Measurements from ENCODE around the gene DACH1.

The DACH1 gene

DNA sequence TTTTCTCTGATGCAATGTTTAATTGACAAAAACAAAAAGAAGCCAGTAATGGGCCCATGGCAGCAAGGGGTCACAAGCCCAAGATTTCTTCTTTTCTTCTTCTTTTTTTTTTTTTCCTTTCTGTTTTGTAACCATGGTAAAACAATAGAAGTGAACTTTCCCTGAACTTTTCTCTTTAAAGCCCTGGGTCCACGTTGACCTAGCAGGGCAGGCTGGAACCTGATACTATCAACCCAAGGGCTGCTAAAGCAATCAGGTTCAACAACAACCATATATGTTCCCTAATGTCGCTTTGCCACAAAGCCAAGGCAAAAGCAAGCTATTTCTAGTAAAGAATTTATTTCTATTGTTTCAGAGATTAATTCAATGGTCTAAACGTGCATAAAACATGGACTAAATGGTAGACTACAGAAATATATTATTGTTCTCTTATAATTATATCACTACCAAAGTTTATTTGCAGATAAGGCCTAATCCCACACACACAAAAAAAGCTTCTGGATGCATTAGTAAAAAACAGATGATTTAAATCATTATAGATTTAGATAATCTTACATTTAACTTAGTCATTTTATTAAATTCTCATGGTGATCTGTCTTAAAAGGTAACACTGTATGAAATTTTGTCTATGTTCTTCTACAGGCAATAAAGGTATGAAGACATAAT, 153.9 kb downstream of the DACH1 start:
- H3K4me1 ChIP-seq (ENCODE audit: control insufficient read depth in 1 of 2, insufficient read depth in 2 of 2, low read length in 2 of 2), result no peaks in the 10 kb centered on the region
- H2BK12ac ChIP-seq (ENCODE audit: low read length), result no peak overlapping the region
- H3K4ac ChIP-seq (ENCODE audit: low read depth, low read length), result no peak overlapping the region
- H2AK5ac ChIP-seq (ENCODE audit: low read length), result no peak overlapping the region
- no peak overlapping the region for H3K27ac ChIP-seq (ENCODE audit: low read depth, low read length)
- H4K8ac ChIP-seq (ENCODE audit: low read depth, low read length), result no peak overlapping the region
- H4K12ac ChIP-seq (ENCODE audit: low read depth, low read length), result no peak overlapping the region
- no peaks in the 10 kb centered on the region for H3K79me1 ChIP-seq (ENCODE audit: low read length)
- no peak overlapping the region for H3K18ac ChIP-seq (ENCODE audit: low read length)
- no peaks in the 10 kb centered on the region for H3K79me2 ChIP-seq (ENCODE audit: control insufficient read depth, insufficient read depth, low read length, poor library complexity)
- WGBS (ENCODE audit: extremely low coverage, insufficient coverage, insufficient read length), result no CpG with 5 or more reads among the region's 3 CpGs
- H3K36me3 ChIP-seq (ENCODE audit: control insufficient read depth in 1 of 2, insufficient read depth in 2 of 2, low read length in 2 of 2), result no peaks in the 10 kb centered on the region
- no peak overlapping the region for H2BK120ac ChIP-seq (ENCODE audit: insufficient read depth, low read length, poor library complexity)
- H3K9ac ChIP-seq (ENCODE audit: low read length), result no peak overlapping the region
- no peak overlapping the region for H4K91ac ChIP-seq (ENCODE audit: low read depth, low read length)
- H3K4me2 ChIP-seq (ENCODE audit: low read length), result no peak overlapping the region
- H2BK5ac ChIP-seq (ENCODE audit: low read depth, low read length, poor library complexity), result no peak overlapping the region
- H3K9me3 ChIP-seq (ENCODE audit: insufficient read depth, low read depth, low read length), result no peaks in the 10 kb centered on the region
- no peak overlapping the region for H2AFZ ChIP-seq (ENCODE audit: insufficient read depth, low read length, poor library complexity)
- no peak overlapping the region for H3K14ac ChIP-seq (ENCODE audit: low read length)
- no peak overlapping the region for H3K23ac ChIP-seq (ENCODE audit: low read length)
- peak; percentile 7 to 26 for DNase-seq
- H3K27me3 ChIP-seq (ENCODE audit: insufficient read depth, low read length), result no peaks in the 10 kb centered on the region
- no peak overlapping the region for H3K4me3 ChIP-seq (ENCODE audit: low read depth, low read length)

DNA sequence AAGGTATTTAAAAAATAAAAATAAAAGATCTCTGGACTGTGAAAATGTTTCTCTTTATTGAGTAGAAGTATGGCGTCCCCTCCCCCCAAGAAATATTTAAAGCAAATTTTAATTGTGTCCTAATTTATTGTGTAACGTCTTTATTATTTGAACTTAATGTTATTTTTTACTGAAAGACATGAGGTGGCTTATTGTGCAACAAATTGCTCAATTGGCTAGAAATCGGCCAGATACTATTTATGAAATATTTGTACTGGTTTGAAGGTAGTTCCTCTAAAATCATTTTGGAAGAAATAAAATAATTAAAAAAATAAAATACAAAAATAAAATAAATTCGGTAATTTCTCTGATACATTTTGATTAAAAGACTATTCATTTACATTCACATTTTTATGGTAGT, 162.3 kb downstream of the DACH1 start:
- Histone ChIP-seq H3K4me2 (ENCODE audit: low read length) (no peak overlapping the region), H3K18ac (ENCODE audit: low read length) (no peak overlapping the region), H2AK5ac (ENCODE audit: low read length) (no peak overlapping the region), H2BK120ac (ENCODE audit: insufficient read depth, low read length, poor library complexity) (no peak overlapping the region), H3K4me3 (ENCODE audit: low read depth, low read length) (no peak overlapping the region), H3K4ac (ENCODE audit: low read depth, low read length) (no peak overlapping the region), H4K12ac (ENCODE audit: low read depth, low read length) (no peak overlapping the region), H3K79me1 (ENCODE audit: low read length) (no peaks in the 10 kb centered on the region), H3K9me3 (ENCODE audit: insufficient read depth, low read depth, low read length) (no peaks in the 10 kb centered on the region), H3K9ac (ENCODE audit: low read length) (no peak overlapping the region), H3K27me3 (ENCODE audit: insufficient read depth, low read length) (no peaks in the 10 kb centered on the region), H3K14ac (ENCODE audit: low read length) (no peak overlapping the region), H2AFZ (ENCODE audit: insufficient read depth, low read length, poor library complexity) (no peak overlapping the region), H3K79me2 (ENCODE audit: control insufficient read depth, insufficient read depth, low read length, poor library complexity) (no peaks in the 10 kb centered on the region), H3K4me1 (ENCODE audit: control insufficient read depth in 1 of 2, insufficient read depth in 2 of 2, low read length in 2 of 2) (no peaks in the 10 kb centered on the region), H2BK12ac (ENCODE audit: low read length) (no peak overlapping the region), H3K36me3 (ENCODE audit: control insufficient read depth in 1 of 2, insufficient read depth in 2 of 2, low read length in 2 of 2) (no peaks in the 10 kb centered on the region), H4K91ac (ENCODE audit: low read depth, low read length) (no peak overlapping the region), H3K23ac (ENCODE audit: low read length) (no peak overlapping the region), H4K8ac (ENCODE audit: low read depth, low read length) (no peak overlapping the region), H3K27ac (ENCODE audit: low read depth, low read length) (no peak overlapping the region), H2BK5ac (ENCODE audit: low read depth, low read length, poor library complexity) (no peak overlapping the region)
- DNase-seq, result no peak
- no CpG with 5 or more reads among the region's 4 CpGs for WGBS (ENCODE audit: extremely low coverage, insufficient coverage, insufficient read length)

DNA sequence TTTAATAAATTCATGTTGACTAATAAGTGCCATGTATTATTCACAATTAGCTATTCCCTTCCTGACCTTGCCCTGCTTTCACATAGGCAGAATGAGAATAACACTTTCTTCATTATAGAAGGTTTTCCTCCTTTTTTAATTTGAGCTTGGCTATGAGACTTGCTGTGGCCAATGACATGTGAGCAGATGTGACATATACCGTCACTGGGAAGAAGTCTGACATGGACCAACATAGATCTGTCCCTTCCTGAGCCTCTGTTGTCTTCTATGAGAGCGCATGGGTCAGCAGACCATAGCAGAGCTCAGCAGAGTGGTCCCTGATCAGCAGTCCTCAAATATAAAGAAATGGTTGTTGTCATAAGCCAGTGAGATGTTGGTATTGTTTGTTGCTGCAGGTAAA, 163.9 kb downstream of the DACH1 start:
- no CpG with 5 or more reads among the region's 2 CpGs for WGBS (ENCODE audit: extremely low coverage, insufficient coverage, insufficient read length)

DNA sequence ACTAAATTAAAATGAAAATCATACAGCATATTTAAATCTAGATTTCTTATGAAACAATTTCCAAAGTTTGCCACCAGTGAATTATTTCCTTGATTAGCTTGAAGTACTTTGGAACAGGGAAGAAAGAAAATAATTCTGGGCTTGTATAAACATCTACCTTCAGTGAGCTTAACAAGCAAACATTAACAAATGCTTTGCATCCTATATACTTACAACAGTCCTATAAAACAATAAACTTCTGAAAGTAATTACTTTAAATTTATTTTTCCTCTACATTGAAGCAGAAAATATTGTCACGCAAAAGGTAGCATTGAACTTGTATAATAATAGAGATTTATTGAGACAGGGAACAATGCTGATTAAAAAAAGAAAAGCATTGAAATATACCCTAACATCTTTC, 164.8 kb downstream of the DACH1 start:
- Histone ChIP-seq H4K8ac (ENCODE audit: low read depth, low read length) (no peak overlapping the region), H2BK5ac (ENCODE audit: low read depth, low read length, poor library complexity) (no peak overlapping the region), H3K9ac (ENCODE audit: low read length) (no peak overlapping the region), H3K4me1 (ENCODE audit: control insufficient read depth in 1 of 2, insufficient read depth in 2 of 2, low read length in 2 of 2) (no peaks in the 10 kb centered on the region), H2BK120ac (ENCODE audit: insufficient read depth, low read length, poor library complexity) (no peak overlapping the region), H3K9me3 (ENCODE audit: insufficient read depth, low read depth, low read length) (no peaks in the 10 kb centered on the region), H3K79me2 (ENCODE audit: control insufficient read depth, insufficient read depth, low read length, poor library complexity) (no peaks in the 10 kb centered on the region), H3K4ac (ENCODE audit: low read depth, low read length) (no peak overlapping the region), H2BK12ac (ENCODE audit: low read length) (no peak overlapping the region), H4K12ac (ENCODE audit: low read depth, low read length) (no peak overlapping the region), H3K36me3 (ENCODE audit: control insufficient read depth in 1 of 2, insufficient read depth in 2 of 2, low read length in 2 of 2) (no peaks in the 10 kb centered on the region), H3K23ac (ENCODE audit: low read length) (no peak overlapping the region), H2AFZ (ENCODE audit: insufficient read depth, low read length, poor library complexity) (no peak overlapping the region), H3K27ac (ENCODE audit: low read depth, low read length) (no peak overlapping the region), H3K14ac (ENCODE audit: low read length) (no peak overlapping the region), H3K4me3 (ENCODE audit: low read depth, low read length) (no peak overlapping the region), H3K4me2 (ENCODE audit: low read length) (no peak overlapping the region), H3K79me1 (ENCODE audit: low read length) (no peaks in the 10 kb centered on the region), H2AK5ac (ENCODE audit: low read length) (no peak overlapping the region), H3K18ac (ENCODE audit: low read length) (no peak overlapping the region), H4K91ac (ENCODE audit: low read depth, low read length) (no peak overlapping the region), H3K27me3 (ENCODE audit: insufficient read depth, low read length) (no peaks in the 10 kb centered on the region)
- no peak for DNase-seq
- no CpG with 5 or more reads among the region's 1 CpG for WGBS (ENCODE audit: extremely low coverage, insufficient coverage, insufficient read length)

More for the DNA sequence above, 163.9 kb downstream of the DACH1 start:
- no peaks in the 10 kb centered on the region for H3K9me3 ChIP-seq (ENCODE audit: insufficient read depth, low read depth, low read length)
- H2BK5ac ChIP-seq (ENCODE audit: low read depth, low read length, poor library complexity), result no peak overlapping the region
- H3K27me3 ChIP-seq (ENCODE audit: insufficient read depth, low read length), result no peaks in the 10 kb centered on the region
- no peak overlapping the region for H2AK5ac ChIP-seq (ENCODE audit: low read length)
- no peak overlapping the region for H3K14ac ChIP-seq (ENCODE audit: low read length)
- H3K4me1 ChIP-seq (ENCODE audit: control insufficient read depth in 1 of 2, insufficient read depth in 2 of 2, low read length in 2 of 2), result no peaks in the 10 kb centered on the region
- no peaks in the 10 kb centered on the region for H3K79me1 ChIP-seq (ENCODE audit: low read length)
- H2BK12ac ChIP-seq (ENCODE audit: low read length), result no peak overlapping the region
- DNase-seq, result no peak
- H4K12ac ChIP-seq (ENCODE audit: low read depth, low read length), result no peak overlapping the region
- H3K4me2 ChIP-seq (ENCODE audit: low read length), result no peak overlapping the region
- no peak overlapping the region for H3K4ac ChIP-seq (ENCODE audit: low read depth, low read length)
- no peak overlapping the region for H3K9ac ChIP-seq (ENCODE audit: low read length)
- no peak overlapping the region for H2AFZ ChIP-seq (ENCODE audit: insufficient read depth, low read length, poor library complexity)
- H3K4me3 ChIP-seq (ENCODE audit: low read depth, low read length), result no peak overlapping the region
- no peak overlapping the region for H3K18ac ChIP-seq (ENCODE audit: low read length)
- H4K91ac ChIP-seq (ENCODE audit: low read depth, low read length), result no peak overlapping the region
- H3K27ac ChIP-seq (ENCODE audit: low read depth, low read length), result no peak overlapping the region
- H3K79me2 ChIP-seq (ENCODE audit: control insufficient read depth, insufficient read depth, low read length, poor library complexity), result no peaks in the 10 kb centered on the region
- H4K8ac ChIP-seq (ENCODE audit: low read depth, low read length), result no peak overlapping the region
- H2BK120ac ChIP-seq (ENCODE audit: insufficient read depth, low read length, poor library complexity), result no peak overlapping the region
- no peak overlapping the region for H3K23ac ChIP-seq (ENCODE audit: low read length)
- no peaks in the 10 kb centered on the region for H3K36me3 ChIP-seq (ENCODE audit: control insufficient read depth in 1 of 2, insufficient read depth in 2 of 2, low read length in 2 of 2)
